ENCODE results near the gene PIP5K1C. TPM values are rescaled to one million over a fixed set of nuclear protein-coding genes. Genes with fewer than 3 reads are reported as not detected.

Gene PIP5K1C
- total RNA-seq, 1 donor from 2014 or later = 43.6 TPM

- no peak for TF ChIP-seq CTCF (IDR thresholded peaks at IDR 0.05)
- peaks cover 15% of the 10 kb centered on the region for H3K27me3 ChIP-seq (ENCODE audit: low read depth)
- peak within 1 kb of the TSS; percentile 79 for H3K27ac ChIP-seq
- peaks cover 43% of the 10 kb centered on the region for H3K4me1 ChIP-seq
- H3K9me3 ChIP-seq = no peaks in the 10 kb centered on the region
- intact Hi-C loops (cut with DNase I) = no loop called here
- DNase-seq (peak; percentile 75), ATAC-seq (peak; percentile 65 to 66)
- peaks cover 14% of the 10 kb centered on the region for H3K36me3 ChIP-seq
- H3K4me3 ChIP-seq = peak within 1 kb of the TSS; percentile 59
Observed at GRCh38 chr19:3606690-3607289, 93.5 kb downstream of the PIP5K1C start, which contains the start of gene TBXA2R. Gene TBXA2R, minus strand, starts transcription at chr19:3606875. Its CDS starts 6,241 bp downstream, at chr19:3600634.

- DNase-seq (peak; percentile 59), ATAC-seq (peak; percentile 47 to 62)
- H3K27ac ChIP-seq = peak overlapping the region; percentile 79
- H3K4me3 ChIP-seq = peak overlapping the region; percentile 59
- peaks cover 8% of the 10 kb centered on the region for H3K36me3 ChIP-seq
- intact Hi-C loops (cut with DNase I) = no loop called here
- peaks cover 43% of the 10 kb centered on the region for H3K4me1 ChIP-seq
- peaks cover 15% of the 10 kb centered on the region for H3K27me3 ChIP-seq (ENCODE audit: low read depth)
- H3K9me3 ChIP-seq = no peaks in the 10 kb centered on the region
- no peak for TF ChIP-seq CTCF (IDR thresholded peaks at IDR 0.05)
Observed at GRCh38 chr19:3606174-3606689, 94.0 kb downstream of the PIP5K1C start.

- Histone ChIP-seq H3K36me3 (peaks cover 3% of the 10 kb centered on the region), H3K27me3 (ENCODE audit: low read depth) (peaks cover 15% of the 10 kb centered on the region), H3K4me3 (peak overlapping the region; percentile 59), H3K4me1 (peaks cover 43% of the 10 kb centered on the region), H3K9me3 (no peaks in the 10 kb centered on the region), H3K27ac (peak overlapping the region; percentile 79)
- intact Hi-C loops (cut with DNase I) = no loop called here
- no peak for TF ChIP-seq CTCF (IDR thresholded peaks at IDR 0.05)
- ATAC-seq = no peak
- DNase-seq = no peak
Observed at GRCh38 chr19:3605770-3606169, 94.5 kb downstream of the PIP5K1C start.

GRCh38 chr19:3605361-3605760 is 94.9 kb downstream of the PIP5K1C start:
- Histone ChIP-seq H3K36me3 (no peaks in the 10 kb centered on the region), H3K27me3 (ENCODE audit: low read depth) (peaks cover 15% of the 10 kb centered on the region), H3K4me3 (peak overlapping the region; percentile 59), H3K9me3 (no peaks in the 10 kb centered on the region), H3K27ac (no peak overlapping the region), H3K4me1 (peaks cover 43% of the 10 kb centered on the region)
- TF ChIP-seq CTCF (IDR thresholded peaks at IDR 0.05) = no peak
- ATAC-seq (no peak), DNase-seq (no peak)
- intact Hi-C loops (cut with DNase I) = no loop called here

GRCh38 chr19:3604987-3605343 is 95.3 kb downstream of the PIP5K1C start:
- no peak for TF ChIP-seq CTCF (IDR thresholded peaks at IDR 0.05)
- DNase-seq = no peak
- intact Hi-C loops (cut with DNase I) = no loop called here
- Histone ChIP-seq H3K4me3 (peak overlapping the region; percentile 11), H3K36me3 (no peaks in the 10 kb centered on the region), H3K4me1 (peaks cover 43% of the 10 kb centered on the region), H3K27ac (no peak overlapping the region), H3K27me3 (ENCODE audit: low read depth) (peaks cover 15% of the 10 kb centered on the region), H3K9me3 (no peaks in the 10 kb centered on the region)
- ATAC-seq = no peak
